Body of pancreas (tissue), 4 donors: ENCODE data around the gene KRT24.

Experiments
- POLR2A ChIP-seq, 3 donors: fragments of 450-650 bp; IDR thresholded peaks; one replicate each; pipeline ENCODE4 v1.6.1; 2016; ENCODE audit warnings: antibody characterized with exemption in 3 of 3, mild to moderate bottlenecking in 2 of 3
- TF ChIP-seq, protein P1 (sequence below), 7 experiments: fragments of 450-650 bp in 4 of 7; fragments of 200-600 bp in 3 of 7; sonication (generic) in 3 of 7; IDR thresholded peaks; one replicate each; pipeline ENCODE4 v1.5.1; 2016 to 2019; ENCODE audit warnings: antibody characterized with exemption in 7 of 7

DNA sequence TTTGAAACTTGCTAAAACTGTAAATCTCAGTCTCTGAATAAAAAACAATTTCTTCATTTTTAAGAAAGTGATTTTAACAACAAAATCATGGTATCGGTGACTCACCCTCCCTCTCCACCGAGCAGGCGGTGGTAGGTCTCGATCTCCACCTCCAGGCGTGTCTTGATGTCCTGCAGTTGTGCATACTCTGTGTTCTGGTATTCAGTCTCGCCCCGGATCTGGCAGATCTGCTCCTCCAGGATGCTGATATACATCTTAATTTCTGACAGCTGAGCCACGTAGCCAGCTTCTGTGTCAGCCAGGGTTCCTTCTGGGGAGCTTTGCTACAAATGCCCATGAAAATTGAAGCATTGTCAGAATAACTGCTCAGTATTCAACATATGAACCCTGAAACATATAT, 15.4 kb upstream of the KRT24 start:
- TF ChIP-seq, protein P1, sequence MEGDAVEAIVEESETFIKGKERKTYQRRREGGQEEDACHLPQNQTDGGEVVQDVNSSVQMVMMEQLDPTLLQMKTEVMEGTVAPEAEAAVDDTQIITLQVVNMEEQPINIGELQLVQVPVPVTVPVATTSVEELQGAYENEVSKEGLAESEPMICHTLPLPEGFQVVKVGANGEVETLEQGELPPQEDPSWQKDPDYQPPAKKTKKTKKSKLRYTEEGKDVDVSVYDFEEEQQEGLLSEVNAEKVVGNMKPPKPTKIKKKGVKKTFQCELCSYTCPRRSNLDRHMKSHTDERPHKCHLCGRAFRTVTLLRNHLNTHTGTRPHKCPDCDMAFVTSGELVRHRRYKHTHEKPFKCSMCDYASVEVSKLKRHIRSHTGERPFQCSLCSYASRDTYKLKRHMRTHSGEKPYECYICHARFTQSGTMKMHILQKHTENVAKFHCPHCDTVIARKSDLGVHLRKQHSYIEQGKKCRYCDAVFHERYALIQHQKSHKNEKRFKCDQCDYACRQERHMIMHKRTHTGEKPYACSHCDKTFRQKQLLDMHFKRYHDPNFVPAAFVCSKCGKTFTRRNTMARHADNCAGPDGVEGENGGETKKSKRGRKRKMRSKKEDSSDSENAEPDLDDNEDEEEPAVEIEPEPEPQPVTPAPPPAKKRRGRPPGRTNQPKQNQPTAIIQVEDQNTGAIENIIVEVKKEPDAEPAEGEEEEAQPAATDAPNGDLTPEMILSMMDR (IDR thresholded peaks at IDR 0.05) = no peak
- TF ChIP-seq POLR2A (IDR thresholded peaks at IDR 0.05) = no peak
